H1 (cell line): Measurements from ENCODE around the gene ATPAF1. TPM values are rescaled to one million over a fixed set of nuclear protein-coding genes. Genes with fewer than 3 reads are reported as not detected.

Experiments used
- CTCF ChIA-PET: fragments of 300-600 bp; sonication (Branson Sonifier 250); formaldehyde crosslinking; loops from one replicate; lab custom pipeline; 2021; ENCODE audit not compliant: partially characterized antibody; lab: Charles Lee
- POLR2A ChIA-PET: fragments of 300-600 bp; sonication (Branson Sonifier 250); formaldehyde crosslinking; loops from one replicate; lab custom pipeline; 2021; ENCODE audit warnings: inconsistent platforms; ENCODE audit not compliant: partially characterized antibody; lab: Charles Lee
- DNase-seq, 2 experiments: peaks; one replicate each; pipeline versions ENCODE4 v3.0.0 to v3.0.0-alpha.2; 2010 to 2022; ENCODE audit warnings: low spot score in 2 of 2, low read depth in 1 of 2, mixed read lengths in 1 of 2
- FAIRE-seq: peaks from 2 replicates; lab custom pipeline; 2011; peaks lifted over from hg19 to GRCh38; lab: Jason Lieb, UNC
- H2AFZ ChIP-seq: 2 replicates; pipeline ENCODE4 v1.8.1; 2012; ENCODE audit warnings: low read length, inconsistent platforms
- H2AK5ac ChIP-seq: 2 replicates; pipeline ENCODE4 v1.6.1; 2013; ENCODE audit warnings: low read depth, low read length
- H2BK120ac ChIP-seq: replicated peaks from 2 replicates; pipeline ENCODE3; 2013; ENCODE audit warnings: low read depth, low read length, inconsistent platforms
- H2BK12ac ChIP-seq: 2 replicates; pipeline ENCODE4 v1.6.1; 2013; ENCODE audit warnings: low read depth, low read length
- H2BK15ac ChIP-seq: 2 replicates; pipeline ENCODE4 v1.6.1; 2013; ENCODE audit warnings: low read length
- H2BK20ac ChIP-seq: 2 replicates; pipeline ENCODE4 v1.6.1; 2013; ENCODE audit warnings: low read length
- H2BK5ac ChIP-seq: 2 replicates; pipeline ENCODE4 v1.6.1; 2013; ENCODE audit warnings: low read depth, low read length
- H3K14ac ChIP-seq: 2 replicates; pipeline ENCODE4 v1.6.1; 2013; ENCODE audit warnings: inconsistent platforms; ENCODE audit not compliant: insufficient read length
- H3K18ac ChIP-seq: 2 replicates; pipeline ENCODE4 v1.6.1; 2013; ENCODE audit warnings: low read length; ENCODE audit errors: extremely low read depth
- H3K23ac ChIP-seq: 2 replicates; pipeline ENCODE4 v1.6.1; 2013; ENCODE audit warnings: inconsistent platforms; ENCODE audit not compliant: insufficient read length
- H3K23me2 ChIP-seq: 2 replicates; pipeline ENCODE4 v1.6.1; 2013; ENCODE audit warnings: low read depth, low read length
- H3K27ac ChIP-seq: 2 replicates; pipeline ENCODE4 v1.6.1; 2011; ENCODE audit warnings: low read depth, low read length, inconsistent platforms
- H3K27me3 ChIP-seq, 4 experiments: replicated peaks in 1 of 4; 1 replicate in 1 of 4; 2 replicates in 3 of 4; pipeline versions ENCODE4 v1.6.1 to v1.8.1; 2011 to 2013; ENCODE audit warnings: low read length in 3 of 4, mild to moderate bottlenecking in 3 of 4, inconsistent platforms in 2 of 4, mixed read lengths in 2 of 4, moderate library complexity in 1 of 4; ENCODE audit not compliant: control insufficient read depth in 3 of 4, insufficient read depth in 3 of 4; ENCODE audit errors: extremely low read depth in 1 of 4
- H3K36me3 ChIP-seq, 4 experiments: 2 replicates each; pipeline versions ENCODE4 v1.6.1 to v1.8.1; 2011 to 2013; ENCODE audit warnings: mild to moderate bottlenecking in 4 of 4, low read length in 3 of 4, moderate library complexity in 2 of 4, control low read depth in 1 of 4, inconsistent platforms in 1 of 4; ENCODE audit not compliant: insufficient read depth in 4 of 4, control insufficient read depth in 2 of 4
- H3K4ac ChIP-seq: replicated peaks from 2 replicates; pipeline ENCODE3; 2013; ENCODE audit warnings: low read length, low read depth, mixed read lengths, inconsistent platforms; ENCODE audit not compliant: insufficient read length
- H3K4me1 ChIP-seq, 4 experiments: replicated peaks in 1 of 4; 1 replicate in 1 of 4; 2 replicates in 3 of 4; pipeline versions ENCODE4 v1.6.1 to v1.8.1; 2011 to 2013; ENCODE audit warnings: low read length in 3 of 4, inconsistent platforms in 2 of 4, mixed read lengths in 1 of 4; ENCODE audit not compliant: insufficient read depth in 4 of 4, control insufficient read depth in 3 of 4
- H3K4me2 ChIP-seq, 2 experiments: 2 replicates each; pipeline versions ENCODE4 v1.6.1 to v1.8.1; 2011 to 2013; ENCODE audit warnings: low read depth in 2 of 2, low read length in 2 of 2, control low read depth in 1 of 2, inconsistent platforms in 1 of 2, mild to moderate bottlenecking in 1 of 2; ENCODE audit not compliant: insufficient read depth in 1 of 2
- H3K4me3 ChIP-seq, 4 experiments: fragments of 200-600, 300-600 bp in 1 of 4; sonication (generic), shearing (Covaris generic), sonication (Bioruptor Twin) in 1 of 4; 2 replicates each; pipeline versions ENCODE4 v1.5.1 to v1.8.1; 2011 to 2016; ENCODE audit warnings: low read length in 4 of 4, low read depth in 3 of 4, control low read depth in 2 of 4, inconsistent platforms in 2 of 4, mild to moderate bottlenecking in 2 of 4, mixed read lengths in 1 of 4, moderate library complexity in 1 of 4; ENCODE audit not compliant: insufficient read depth in 2 of 4; ENCODE audit errors: extremely low read depth in 1 of 4
- H3K56ac ChIP-seq: replicated peaks from 2 replicates; pipeline ENCODE3; 2013; ENCODE audit warnings: low read depth, mild to moderate bottlenecking, mixed read lengths, low read length, inconsistent platforms; ENCODE audit not compliant: insufficient read length
- H3K79me1 ChIP-seq: 2 replicates; pipeline ENCODE4 v1.6.1; 2013; ENCODE audit warnings: low read depth, low read length, control low read depth
- H3K79me2 ChIP-seq, 2 experiments: 2 replicates each; pipeline versions ENCODE4 v1.6.1 to v1.8.1; 2012 to 2013; ENCODE audit warnings: low read length in 2 of 2, mild to moderate bottlenecking in 2 of 2, inconsistent platforms in 1 of 2; ENCODE audit not compliant: insufficient read depth in 2 of 2, control insufficient read depth in 1 of 2
- H3K9ac ChIP-seq, 4 experiments: replicated peaks in 1 of 4; 1 replicate in 1 of 4; 2 replicates in 3 of 4; pipeline versions ENCODE4 v1.6.1 to v1.8.1; 2011 to 2013; ENCODE audit warnings: low read depth in 3 of 4, low read length in 3 of 4, control low read depth in 2 of 4, mild to moderate bottlenecking in 2 of 4, moderate library complexity in 2 of 4, inconsistent platforms in 1 of 4; ENCODE audit errors: extremely low read depth in 1 of 4
- H3K9me3 ChIP-seq, 2 experiments: 2 replicates each; pipeline versions ENCODE4 v1.6.1 to v1.8.1; 2012 to 2013; ENCODE audit warnings: mild to moderate bottlenecking in 2 of 2, moderate library complexity in 2 of 2, control low read depth in 1 of 2, inconsistent platforms in 1 of 2, low read depth in 1 of 2, low read length in 1 of 2, mixed read lengths in 1 of 2; ENCODE audit not compliant: insufficient read depth in 2 of 2
- H4K20me1 ChIP-seq, 2 experiments: replicated peaks in 1 of 2; 2 replicates each; pipeline versions ENCODE3 to v1.8.1; 2011 to 2013; ENCODE audit warnings: inconsistent platforms in 2 of 2, low read length in 2 of 2, mild to moderate bottlenecking in 1 of 2; ENCODE audit not compliant: insufficient read depth in 2 of 2, control insufficient read depth in 1 of 2
- H4K5ac ChIP-seq: 2 replicates; pipeline ENCODE4 v1.6.1; 2013; ENCODE audit warnings: low read length, low read depth, mixed read lengths, inconsistent platforms; ENCODE audit not compliant: insufficient read length
- H4K8ac ChIP-seq: 2 replicates; pipeline ENCODE4 v1.8.0; 2013; ENCODE audit warnings: mild to moderate bottlenecking, moderate library complexity, low read length, inconsistent platforms; ENCODE audit not compliant: insufficient read depth; ENCODE audit errors: extremely low read depth
- H4K91ac ChIP-seq: replicated peaks from 2 replicates; pipeline ENCODE3; 2013; ENCODE audit warnings: low read length, mixed read lengths, inconsistent platforms; ENCODE audit not compliant: insufficient read length
- NANOG ChIP-seq: IDR thresholded peaks from 2 replicates; pipeline ENCODE4 v1.6.1; 2011; ENCODE audit warnings: low read length, low read depth, mild to moderate bottlenecking, inconsistent platforms; ENCODE audit not compliant: insufficient read depth, poor library complexity, severe bottlenecking
- SIN3A ChIP-seq, 2 experiments: IDR thresholded peaks in 1 of 2; conservative IDR thresholded peaks in 1 of 2; 2 replicates each; pipeline ENCODE4 v1.6.1; 2011 to 2012; ENCODE audit warnings: low read length in 2 of 2, improper control_type of control experiment in 1 of 2, low read depth in 1 of 2, mild to moderate bottlenecking in 1 of 2
- SIX5 ChIP-seq: IDR thresholded peaks from 2 replicates; pipeline ENCODE4 v1.6.1; 2011; ENCODE audit warnings: mild to moderate bottlenecking, low read depth, low read length
- YY1 ChIP-seq: IDR thresholded peaks from 2 replicates; pipeline ENCODE4 v1.6.1; 2011; ENCODE audit warnings: low read depth, mild to moderate bottlenecking, low read length
- polyA plus RNA-seq, 7 experiments: library from polyadenylated mRNA; depleted of rRNA in 3 of 7; stranded (reverse) in 5 of 7; unstranded in 2 of 7; fragments of >200 nt in 5 of 7; fragments of 200-250 nt in 2 of 7; gene quantifications; 1 replicate in 5 of 7; 2 replicates in 1 of 7; 4 replicates in 1 of 7; pipeline versions ENCODE4 v1.2.1 to v1.2.3, GENCODE V29; 2011 to 2013; ENCODE audit warnings: missing spikeins in 2 of 7, mixed read lengths in 2 of 7
- total RNA-seq: library from RNA; stranded (reverse); fragmentation: NEBNext Ultra II Directional; extraction: Animal tissue kit (Norgen Biotek cat#: 25700); gene quantifications from 2 replicates; pipeline ENCODE4 v1.2.1, GENCODE V29; 2021
- TF ChIP-seq, protein P1 (sequence below): IDR thresholded peaks from 2 replicates; pipeline ENCODE4 v1.6.1; 2012; ENCODE audit warnings: inconsistent platforms

The ATPAF1 gene
- total and polyA plus RNA-seq, 2 of the 8 experiments (the other 6 are each of a cell fraction or from before 2014, with no cell fraction given), result 46.7 to 55.9 TPM

GRCh38 chr1:46638921-46639320 lies 29.2 kb downstream of the ATPAF1 start:
- Histone ChIP-seq H3K23ac (no peak overlapping the region), H2BK5ac (no peak overlapping the region), H3K79me2 (no peaks in the 10 kb centered on the region), H2AFZ (no peak overlapping the region), H3K4ac (no peak overlapping the region), H3K27me3 (no peaks in the 10 kb centered on the region), H3K9ac (no peak overlapping the region), H4K8ac (no peak overlapping the region), H3K14ac (no peak overlapping the region), H4K91ac (no peak overlapping the region), H2BK12ac (no peak overlapping the region), H3K4me1 (no peaks in the 10 kb centered on the region), H2AK5ac (no peak overlapping the region), H3K4me3 (no peak overlapping the region), H3K4me2 (no peak overlapping the region), H4K5ac (no peak overlapping the region), H3K18ac (no peak overlapping the region), H2BK15ac (no peak overlapping the region), H3K56ac (no peak overlapping the region), H2BK20ac (no peak overlapping the region), H2BK120ac (no peak overlapping the region), H4K20me1 (no peaks in the 10 kb centered on the region), H3K36me3 (peaks cover 0 to 13% (median 5%) of the 10 kb centered on the region in 4 experiments; a peak in 6 of 8 replicates), H3K9me3 (no peaks in the 10 kb centered on the region), H3K79me1 (no peaks in the 10 kb centered on the region), H3K23me2 (no peaks in the 10 kb centered on the region), H3K27ac (no peak overlapping the region)
- DNase-seq (no peak), FAIRE-seq (no peak)
- TF ChIP-seq, protein P1, sequence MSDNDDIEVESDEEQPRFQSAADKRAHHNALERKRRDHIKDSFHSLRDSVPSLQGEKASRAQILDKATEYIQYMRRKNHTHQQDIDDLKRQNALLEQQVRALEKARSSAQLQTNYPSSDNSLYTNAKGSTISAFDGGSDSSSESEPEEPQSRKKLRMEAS, result no peak
- TF ChIP-seq SIN3A (conservative IDR thresholded peaks at IDR 0.05 in 1 of 2, IDR thresholded peaks at IDR 0.05 in 1 of 2; ENCODE audit: low read depth in 1 of 2, low read length in 2 of 2) (no peak), NANOG (no peak), YY1 (no peak), SIX5 (no peak)
- ChIA-PET POLR2A (no interaction called here), CTCF (interaction anchor here (10.9 kb wide), 1 partner anchor 19 kb away, joined by 78 read pairs; the partner anchor contains the start of gene MOB3C)
